ENCODE data around the gene LILRB1. TPM values are rescaled to one million over a fixed set of nuclear protein-coding genes. Genes with fewer than 3 reads are reported as not detected.

LILRB1 gene
- total and polyA plus RNA-seq, 2 donors from 2014 or later: 0.41 to 10.9 TPM

GRCh38 chr19:54684527-54684926 is 54.2 kb downstream of the LILRB1 start:
- Histone ChIP-seq H3K4me1 (ENCODE audit: control insufficient read depth in 2 of 3, insufficient read depth in 2 of 3, low read depth in 1 of 3, low read length in 3 of 3) (no peaks in the 10 kb centered on the region), H3K27ac (ENCODE audit: low read depth in 2 of 2, low read length in 2 of 2) (no peak overlapping the region), H3K27me3 (ENCODE audit: control insufficient read depth, insufficient read depth, low read length) (no peaks in the 10 kb centered on the region), H3K4me3 (ENCODE audit: low read length in 3 of 3) (no peak overlapping the region), H3K9me3 (ENCODE audit: control insufficient read depth in 2 of 3, insufficient read depth in 1 of 3, low read length in 3 of 3) (no peaks in the 10 kb centered on the region), H3K36me3 (ENCODE audit: control insufficient read depth in 2 of 3, insufficient read depth in 3 of 3, low read length in 3 of 3) (no peaks in the 10 kb centered on the region), H3K9ac (ENCODE audit: low read length in 3 of 3) (no peak overlapping the region)
- DNase-seq (peak in 4 of 5 donors; percentile 49 to 92 (median 80)), FAIRE-seq (no peak)
- intact Hi-C loops (cut with DNase I): no loop called here
- no peak for TF ChIP-seq CTCF (IDR thresholded peaks at IDR 0.05; ENCODE audit: borderline replicate concordance, extremely low read depth, insufficient read depth)

Small RNA genes lying within 50 kb of the gene (microRNA-seq; reads per million reads assigned to microRNA genes)
- gene MIR8061: not detected

Other genes starting within 250 kb of the LILRB1 start
- gene TTYH1, start 215.0 kb upstream of the LILRB1 start, total RNA-seq: 1.5 TPM
- 1.9 TPM for gene TTYH1, start 215.0 kb upstream of the LILRB1 start, polyA plus RNA-seq (ENCODE audit: insufficient read depth, low read depth, low replicate concordance)
- 208 TPM for gene LENG8, start 181.3 kb upstream of the LILRB1 start, total RNA-seq
- gene LENG8, start 181.3 kb upstream of the LILRB1 start, polyA plus RNA-seq (ENCODE audit: insufficient read depth, low read depth, low replicate concordance): 48.6 TPM
- gene LENG9, start 166.7 kb upstream of the LILRB1 start, total RNA-seq: 6.8 TPM
- gene LENG9, start 166.7 kb upstream of the LILRB1 start, polyA plus RNA-seq (ENCODE audit: insufficient read depth, low read depth, low replicate concordance): 2.0 TPM
- 29.9 TPM for gene CDC42EP5, start 157.2 kb upstream of the LILRB1 start, total RNA-seq
- gene CDC42EP5, start 157.2 kb upstream of the LILRB1 start, polyA plus RNA-seq (ENCODE audit: insufficient read depth, low read depth, low replicate concordance): 19.3 TPM
- gene LAIR2, start 127.7 kb upstream of the LILRB1 start, total RNA-seq: not detected
- gene LAIR2, start 127.7 kb upstream of the LILRB1 start, polyA plus RNA-seq (ENCODE audit: insufficient read depth, low read depth, low replicate concordance): not detected
- gene LILRA2, start 56.7 kb upstream of the LILRB1 start, total RNA-seq: 4.2 TPM
- 2.1 TPM for gene LILRA2, start 56.7 kb upstream of the LILRB1 start, polyA plus RNA-seq (ENCODE audit: insufficient read depth, low read depth, low replicate concordance)
- 2.2 TPM for gene LILRA1, start 36.9 kb upstream of the LILRB1 start, total RNA-seq
- 0.43 TPM for gene LILRA1, start 36.9 kb upstream of the LILRB1 start, polyA plus RNA-seq (ENCODE audit: insufficient read depth, low read depth, low replicate concordance)
- 9.9 TPM for gene LILRB4, start 32.5 kb downstream of the LILRB1 start, total RNA-seq
- 1.8 TPM for gene LILRB4, start 32.5 kb downstream of the LILRB1 start, polyA plus RNA-seq (ENCODE audit: insufficient read depth, low read depth, low replicate concordance)
- gene KIR3DL3, start 94.0 kb downstream of the LILRB1 start, total RNA-seq: not detected
- not detected for gene KIR3DL3, start 94.0 kb downstream of the LILRB1 start, polyA plus RNA-seq (ENCODE audit: insufficient read depth, low read depth, low replicate concordance)
- 0.25 TPM for gene KIR2DL3, start 108.0 kb downstream of the LILRB1 start, total RNA-seq
- gene KIR2DL3, start 108.0 kb downstream of the LILRB1 start, polyA plus RNA-seq (ENCODE audit: insufficient read depth, low read depth, low replicate concordance): not detected
- gene KIR2DL1, start 139.3 kb downstream of the LILRB1 start, total RNA-seq: 0.25 TPM
- gene KIR2DL1, start 139.3 kb downstream of the LILRB1 start, polyA plus RNA-seq (ENCODE audit: insufficient read depth, low read depth, low replicate concordance): not detected
- gene KIR2DL4, start 173.1 kb downstream of the LILRB1 start, total RNA-seq: 0.25 TPM
- not detected for gene KIR2DL4, start 173.1 kb downstream of the LILRB1 start, polyA plus RNA-seq (ENCODE audit: insufficient read depth, low read depth, low replicate concordance)
- 0.25 TPM for gene KIR3DL1, start 186.0 kb downstream of the LILRB1 start, total RNA-seq
- not detected for gene KIR3DL1, start 186.0 kb downstream of the LILRB1 start, polyA plus RNA-seq (ENCODE audit: insufficient read depth, low read depth, low replicate concordance)
- gene KIR2DS4, start 202.2 kb downstream of the LILRB1 start, total RNA-seq: not detected
- gene KIR2DS4, start 202.2 kb downstream of the LILRB1 start, polyA plus RNA-seq (ENCODE audit: insufficient read depth, low read depth, low replicate concordance): not detected
- 0.13 TPM for gene KIR3DL2, start 220.0 kb downstream of the LILRB1 start, total RNA-seq
- not detected for gene KIR3DL2, start 220.0 kb downstream of the LILRB1 start, polyA plus RNA-seq (ENCODE audit: insufficient read depth, low read depth, low replicate concordance)
- 1.8 TPM for gene FCAR, start 243.8 kb downstream of the LILRB1 start, total RNA-seq
- not detected for gene FCAR, start 243.8 kb downstream of the LILRB1 start, polyA plus RNA-seq (ENCODE audit: insufficient read depth, low read depth, low replicate concordance)